GM20000 (cell line): Measurements from ENCODE around the gene NR1H4.
A peak's percentile ranks its signal among the peaks of the same experiment; 100 is the strongest.

Experiments used
- DNase-seq: peaks from one replicate; pipeline ENCODE4 v3.0.0; 2012; ENCODE audit warnings: low spot score
- CTCF ChIP-seq: IDR thresholded peaks from 2 replicates; pipeline ENCODE4 v1.5.1; 2012; ENCODE audit warnings: mild to moderate bottlenecking, control low read depth; ENCODE audit errors: extremely low read depth, missing control alignments

The NR1H4 gene

GRCh38 chr12:100566887-100567637 lies 93.4 kb downstream of the NR1H4 start:
- no peak for TF ChIP-seq CTCF
- peak; percentile 78 for DNase-seq

DNA sequence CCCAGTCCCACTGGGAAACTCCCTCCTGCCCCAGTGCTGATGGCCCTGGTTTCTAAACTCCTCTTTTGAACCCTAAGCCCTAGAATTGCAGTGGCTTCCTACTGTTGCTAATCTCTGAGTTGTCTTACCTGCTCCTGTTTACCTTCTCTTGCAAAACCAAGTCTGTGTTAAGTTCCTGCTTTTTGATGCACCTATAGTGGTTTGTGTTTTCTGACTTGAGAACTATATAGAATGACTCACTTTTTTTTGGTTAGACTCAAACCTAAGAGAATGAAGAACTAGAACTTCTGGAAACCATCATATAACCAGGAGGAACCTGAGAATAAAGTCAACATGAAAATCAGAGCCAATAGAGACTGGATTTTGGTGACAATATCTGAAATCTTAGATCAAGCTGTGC lies 94.3 kb downstream of the NR1H4 start:
- DNase-seq = no peak
- TF ChIP-seq CTCF = no peak

DNA sequence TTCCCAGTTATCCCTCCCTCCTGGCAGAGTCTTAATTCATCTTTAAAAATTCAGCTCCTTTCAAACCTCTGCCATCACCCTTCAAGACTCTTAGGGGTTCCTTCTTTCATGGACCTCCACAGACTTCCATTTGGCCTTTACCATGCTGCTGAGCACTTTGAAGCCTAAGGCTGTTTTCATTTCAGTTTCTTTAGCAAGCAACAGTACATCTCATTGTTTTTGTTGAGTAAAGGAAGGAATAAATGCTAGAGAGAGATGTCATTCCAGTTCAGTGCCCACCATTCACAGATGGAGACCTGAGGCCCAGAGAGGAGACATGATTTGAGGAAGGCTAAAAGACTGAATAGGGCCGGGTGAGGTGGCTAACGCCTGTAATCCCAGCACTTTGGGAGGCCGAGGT lies 98.5 kb downstream of the NR1H4 start:
- DNase-seq = no peak
- no peak for TF ChIP-seq CTCF

DNA sequence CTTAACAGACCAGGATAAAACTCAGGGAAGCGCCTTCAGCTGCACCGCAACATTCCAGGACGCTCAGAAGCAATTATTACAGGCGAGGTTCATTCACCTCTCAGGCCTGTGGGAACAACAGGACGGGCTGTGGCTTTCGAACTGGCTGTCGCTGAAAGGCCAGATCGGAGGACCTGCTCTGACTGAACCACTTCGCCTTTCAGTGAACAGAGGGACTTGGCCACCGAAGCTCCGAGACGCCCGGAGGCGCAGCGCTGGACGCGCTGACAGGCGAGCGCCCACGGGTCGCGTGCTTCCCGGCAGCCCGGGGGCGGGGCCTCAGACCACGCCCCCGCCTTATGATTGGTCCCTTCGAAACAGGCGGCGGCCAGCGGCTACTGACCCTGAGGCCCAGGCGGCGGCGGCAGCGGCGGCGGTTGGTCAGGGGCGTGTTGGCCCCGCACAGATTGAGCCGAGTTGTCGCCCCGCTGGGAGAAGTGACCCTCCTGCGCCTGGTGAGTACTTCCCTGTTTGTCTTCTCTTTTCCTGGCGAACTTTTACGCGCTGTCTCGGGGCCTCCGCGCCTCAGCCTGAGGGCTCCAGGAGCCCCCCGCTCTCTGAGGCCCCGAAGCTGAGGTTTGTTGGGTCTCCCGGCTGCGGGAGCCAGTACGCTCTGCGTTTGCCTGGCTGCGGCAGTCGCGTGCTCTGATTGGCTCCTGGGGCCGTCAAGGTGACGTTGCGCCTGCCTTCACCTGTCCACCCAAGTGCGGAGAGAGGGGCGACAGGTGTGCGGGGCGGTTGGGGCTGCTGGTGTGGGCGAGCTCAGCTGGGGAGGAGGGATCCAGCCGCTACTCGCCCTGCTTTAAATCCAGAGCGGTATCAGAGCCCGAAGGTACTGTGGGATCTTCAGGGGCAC lies 99.9 kb downstream of the NR1H4 start, which contains the start of gene GAS2L3:
TSS of gene GAS2L3 (plus strand) at position 393 of the 895 bp plus-strand sequence. CDS start 21,221 bp downstream, outside the sequence.
- DNase-seq = peak; percentile 89
- no peak for TF ChIP-seq CTCF

GRCh38 chr12:100574187-100575074 lies 100.8 kb downstream of the NR1H4 start:
- TF ChIP-seq CTCF = no peak
- DNase-seq = no peak

GRCh38 chr12:100576331-100577036 lies 102.8 kb downstream of the NR1H4 start:
- no peak for TF ChIP-seq CTCF
- DNase-seq = no peak
